ENCODE data around the gene CLCN4. TPM values are rescaled to one million over a fixed set of nuclear protein-coding genes. Genes with fewer than 3 reads are reported as not detected.

Gene CLCN4
- polyA plus RNA-seq, 3 donors, result 0.27 to 1.9 (median 1.3) TPM

DNA sequence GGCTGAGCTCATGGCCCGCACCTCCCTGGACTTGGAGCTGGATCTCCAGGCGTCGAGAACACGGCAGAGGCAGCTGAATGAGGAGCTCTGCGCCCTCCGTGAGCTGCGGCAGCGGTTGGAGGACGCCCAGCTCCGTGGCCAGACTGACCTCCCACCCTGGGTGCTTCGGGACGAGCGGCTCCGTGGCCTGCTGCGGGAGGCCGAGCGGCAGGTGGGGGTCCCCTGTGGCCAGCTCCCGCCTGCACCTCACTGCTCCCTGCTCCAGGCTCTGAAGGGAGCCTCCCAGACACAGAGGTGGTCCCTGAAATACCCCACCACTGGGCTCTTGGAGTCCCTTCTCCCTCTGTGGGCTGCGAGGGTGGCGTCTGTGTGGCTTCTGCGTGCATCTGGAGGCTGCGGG is 18.0 kb upstream of the CLCN4 start:
- H3K27ac Mint-ChIP-seq, result no peak overlapping the region
- Histone ChIP-seq H3K36me3 (replicated peaks in 1 of 2; ENCODE audit: control insufficient read depth in 1 of 2, insufficient read depth in 2 of 2, low read length in 2 of 2) (peaks cover 8 to 45% of the 10 kb centered on the region in 2 donors), H3K4me2 (replicated peaks; ENCODE audit: extremely low read depth, low read length, poor library complexity, severe bottlenecking) (no peak overlapping the region), H3K27ac (ENCODE audit: low read depth in 1 of 2, low read length in 2 of 2) (no peak overlapping the region), H3K9ac (ENCODE audit: insufficient read depth, low read length, poor library complexity, severe bottlenecking) (no peak overlapping the region), H3K27me3 (ENCODE audit: control insufficient read depth in 2 of 2, insufficient read depth in 2 of 2, low read length in 2 of 2) (no peaks in the 10 kb centered on the region), H2AFZ (ENCODE audit: insufficient read depth, low read depth, low read length, poor library complexity, severe bottlenecking) (no peak overlapping the region), H3K9me3 (replicated peaks in 1 of 2; ENCODE audit: control insufficient read depth in 1 of 2, insufficient read depth in 1 of 2, low read length in 2 of 2) (no peaks in the 10 kb centered on the region), H3K79me2 (ENCODE audit: insufficient read depth, low read length) (no peaks in the 10 kb centered on the region), H3K4me1 (ENCODE audit: control insufficient read depth in 1 of 2, insufficient read depth in 2 of 2, low read length in 2 of 2) (no peaks in the 10 kb centered on the region), H4K20me1 (ENCODE audit: insufficient read depth, low read length) (no peaks in the 10 kb centered on the region), H3K4me3 (replicated peaks in 1 of 3; ENCODE audit: low read depth in 2 of 3, low read length in 3 of 3) (no peak overlapping the region)
- peaks cover 50 to 63% of the 10 kb centered on the region in 2 donors for H3K36me3 Mint-ChIP-seq
- H3K4me1 Mint-ChIP-seq, result peaks cover 7% of the 10 kb centered on the region
- DNase-seq, result no peak
- WGBS (ENCODE audit: insufficient coverage), result 95% methylated on average over 10 of the region's 22 CpGs
- H3K27me3 Mint-ChIP-seq (ENCODE audit: low read depth in 3 of 3), result peaks cover 0 to 10% (median 0%) of the 10 kb centered on the region in 3 donors
- peaks cover 0 to 3% (median 0%) of the 10 kb centered on the region in 7 donors for H3K9me3 Mint-ChIP-seq
- no peak overlapping the region for H3K4me3 Mint-ChIP-seq
- no peak for TF ChIP-seq CTCF (IDR thresholded peaks at IDR 0.05)
- intact Hi-C loops (cut with micrococcal nuclease), result no loop called here

GRCh38 chrX:10140264-10140663 is 16.5 kb upstream of the CLCN4 start:
- H3K36me3 Mint-ChIP-seq, result peaks cover 37 to 54% of the 10 kb centered on the region in 2 donors
- intact Hi-C loops (cut with micrococcal nuclease), result no loop called here
- Histone ChIP-seq H3K4me1 (ENCODE audit: control insufficient read depth in 1 of 2, insufficient read depth in 2 of 2, low read length in 2 of 2) (no peaks in the 10 kb centered on the region), H3K27ac (ENCODE audit: low read depth in 1 of 2, low read length in 2 of 2) (no peak overlapping the region), H3K4me3 (replicated peaks in 1 of 3; ENCODE audit: low read depth in 2 of 3, low read length in 3 of 3) (no peak overlapping the region), H2AFZ (ENCODE audit: insufficient read depth, low read depth, low read length, poor library complexity, severe bottlenecking) (no peak overlapping the region), H3K27me3 (ENCODE audit: control insufficient read depth in 2 of 2, insufficient read depth in 2 of 2, low read length in 2 of 2) (no peaks in the 10 kb centered on the region), H3K9me3 (replicated peaks in 1 of 2; ENCODE audit: control insufficient read depth in 1 of 2, insufficient read depth in 1 of 2, low read length in 2 of 2) (no peaks in the 10 kb centered on the region), H3K36me3 (replicated peaks in 1 of 2; ENCODE audit: control insufficient read depth in 1 of 2, insufficient read depth in 2 of 2, low read length in 2 of 2) (peaks cover 8 to 36% of the 10 kb centered on the region in 2 donors), H3K9ac (ENCODE audit: insufficient read depth, low read length, poor library complexity, severe bottlenecking) (no peak overlapping the region), H4K20me1 (ENCODE audit: insufficient read depth, low read length) (no peaks in the 10 kb centered on the region), H3K79me2 (ENCODE audit: insufficient read depth, low read length) (no peaks in the 10 kb centered on the region), H3K4me2 (replicated peaks; ENCODE audit: extremely low read depth, low read length, poor library complexity, severe bottlenecking) (no peak overlapping the region)
- peaks cover 4% of the 10 kb centered on the region for H3K4me1 Mint-ChIP-seq
- TF ChIP-seq CTCF (IDR thresholded peaks at IDR 0.05), result no peak
- DNase-seq, result no peak
- no peak overlapping the region for H3K27ac Mint-ChIP-seq
- peaks cover 0 to 3% (median 0%) of the 10 kb centered on the region in 7 donors for H3K9me3 Mint-ChIP-seq
- H3K27me3 Mint-ChIP-seq (ENCODE audit: low read depth in 3 of 3), result peaks cover 0 to 17% (median 0%) of the 10 kb centered on the region in 3 donors
- WGBS (ENCODE audit: insufficient coverage), result 100% methylated on average over 4 of the region's 7 CpGs
- H3K4me3 Mint-ChIP-seq, result no peak overlapping the region
